ENCODE measurements around the gene ARRDC1. TPM values are rescaled to one million over a fixed set of nuclear protein-coding genes. Genes with fewer than 3 reads are reported as not detected.

The ARRDC1 gene
- total RNA-seq, 1 donor from 2014 or later = 28.7 TPM

GRCh38 chr9:137580954-137581322 lies 24.5 kb upstream of the ARRDC1 start:
- no peak for DNase-seq (ENCODE audit: extremely low spot score, unreplicated experiment)
- H3K4me3 Mint-ChIP-seq (ENCODE audit: unreplicated experiment) = no peak overlapping the region
- no peak overlapping the region for H3K27ac Mint-ChIP-seq (ENCODE audit: unreplicated experiment)
- TF ChIP-seq CTCF (IDR thresholded peaks at IDR 0.05) = no peak
- peaks cover 22% of the 10 kb centered on the region for H3K4me1 Mint-ChIP-seq (ENCODE audit: unreplicated experiment)
- no peaks in the 10 kb centered on the region for H3K27me3 Mint-ChIP-seq (ENCODE audit: unreplicated experiment)
- no peaks in the 10 kb centered on the region for H3K9me3 Mint-ChIP-seq (ENCODE audit: unreplicated experiment)
- peaks cover 16% of the 10 kb centered on the region for H3K36me3 Mint-ChIP-seq (ENCODE audit: unreplicated experiment)

- no peak for TF ChIP-seq CTCF (IDR thresholded peaks at IDR 0.05)
These were observed 23.9 kb upstream of the ARRDC1 start for GRCh38 chr9:137581361-137582285.

GRCh38 chr9:137582286-137582860 lies 23.1 kb upstream of the ARRDC1 start:
- DNase-seq (ENCODE audit: extremely low spot score, unreplicated experiment) = no peak
- Mint-ChIP-seq H3K36me3 (ENCODE audit: unreplicated experiment) (peaks cover 22% of the 10 kb centered on the region), H3K4me3 (ENCODE audit: unreplicated experiment) (no peak overlapping the region), H3K27ac (ENCODE audit: unreplicated experiment) (no peak overlapping the region), H3K27me3 (ENCODE audit: unreplicated experiment) (no peaks in the 10 kb centered on the region), H3K4me1 (ENCODE audit: unreplicated experiment) (peaks cover 18% of the 10 kb centered on the region), H3K9me3 (ENCODE audit: unreplicated experiment) (no peaks in the 10 kb centered on the region)
- peak; percentile 33 for TF ChIP-seq CTCF (IDR thresholded peaks at IDR 0.05)

More at GRCh38 chr9:137581361-137582285, 23.9 kb upstream of the ARRDC1 start:
- Mint-ChIP-seq H3K9me3 (ENCODE audit: unreplicated experiment) (no peaks in the 10 kb centered on the region), H3K4me1 (ENCODE audit: unreplicated experiment) (peaks cover 22% of the 10 kb centered on the region), H3K27me3 (ENCODE audit: unreplicated experiment) (no peaks in the 10 kb centered on the region), H3K4me3 (ENCODE audit: unreplicated experiment) (no peak overlapping the region), H3K27ac (ENCODE audit: unreplicated experiment) (no peak overlapping the region), H3K36me3 (ENCODE audit: unreplicated experiment) (peaks cover 18% of the 10 kb centered on the region)
- no peak for DNase-seq (ENCODE audit: extremely low spot score, unreplicated experiment)

- peaks cover 27% of the 10 kb centered on the region for H3K36me3 Mint-ChIP-seq (ENCODE audit: unreplicated experiment)
- no peak overlapping the region for H3K4me3 Mint-ChIP-seq (ENCODE audit: unreplicated experiment)
- TF ChIP-seq CTCF (IDR thresholded peaks at IDR 0.05) = no peak
- peaks cover 12% of the 10 kb centered on the region for H3K4me1 Mint-ChIP-seq (ENCODE audit: unreplicated experiment)
- H3K27me3 Mint-ChIP-seq (ENCODE audit: unreplicated experiment) = no peaks in the 10 kb centered on the region
- H3K9me3 Mint-ChIP-seq (ENCODE audit: unreplicated experiment) = no peaks in the 10 kb centered on the region
- no peak for DNase-seq (ENCODE audit: extremely low spot score, unreplicated experiment)
- H3K27ac Mint-ChIP-seq (ENCODE audit: unreplicated experiment) = no peak overlapping the region
These were observed 22.1 kb upstream of the ARRDC1 start for GRCh38 chr9:137583347-137583746.

- Mint-ChIP-seq H3K27ac (ENCODE audit: unreplicated experiment) (peak overlapping the region; percentile 54), H3K9me3 (ENCODE audit: unreplicated experiment) (no peaks in the 10 kb centered on the region), H3K4me1 (ENCODE audit: unreplicated experiment) (peaks cover 11% of the 10 kb centered on the region), H3K27me3 (ENCODE audit: unreplicated experiment) (no peaks in the 10 kb centered on the region), H3K36me3 (ENCODE audit: unreplicated experiment) (peaks cover 27% of the 10 kb centered on the region), H3K4me3 (ENCODE audit: unreplicated experiment) (no peak overlapping the region)
- DNase-seq (ENCODE audit: extremely low spot score, unreplicated experiment) = no peak
- no peak for TF ChIP-seq CTCF (IDR thresholded peaks at IDR 0.05)
These were observed 21.5 kb upstream of the ARRDC1 start for GRCh38 chr9:137583957-137584356.
